HCT116 (cell line): Measurements from ENCODE around the gene SLC22A2. TPM values are rescaled to one million over a fixed set of nuclear protein-coding genes. Genes with fewer than 3 reads are reported as not detected.

Source experiments
- total RNA-seq: library from RNA; stranded (reverse); gene quantifications from one replicate; pipeline ENCODE4 v1.2.1, GENCODE V29; 2021; ENCODE audit not compliant: unreplicated experiment

Gene SLC22A2
- total RNA-seq, 1 experiment from 2014 or later, result not detected

Other genes with a start within 250 kb of the SLC22A2 start
- 0.86 TPM for gene SLC22A1, start 137.0 kb downstream of the SLC22A2 start, total RNA-seq
- 0.07 TPM for gene SLC22A3, start 89.6 kb upstream of the SLC22A2 start, total RNA-seq